Testis (tissue), 3 donors: ENCODE data around the gene TMEM51. TPM values are rescaled to one million over a fixed set of nuclear protein-coding genes. Genes with fewer than 3 reads are reported as not detected.

ENCODE experiments used
- DNase-seq: peaks from one replicate; pipeline ENCODE4 v3.0.0-alpha.2; 2019
- H3K27ac ChIP-seq, 2 donors: fragments of 200-600 bp; sonication (generic); one replicate each; pipeline ENCODE4 v1.5.1; 2019
- H3K27me3 ChIP-seq: fragments of 200-600 bp; sonication (generic); one replicate; pipeline ENCODE4 v1.5.1; 2019
- H3K36me3 ChIP-seq: fragments of 200-600 bp; sonication (generic); one replicate; pipeline ENCODE4 v1.5.1; 2017; ENCODE audit warnings: low read depth; ENCODE audit errors: missing control alignments
- H3K4me1 ChIP-seq: fragments of 200-600 bp; sonication (generic); one replicate; pipeline ENCODE4 v1.5.1; 2019
- H3K4me3 ChIP-seq, 2 donors: fragments of 200-600 bp; sonication (generic); one replicate each; pipeline ENCODE4 v1.5.1; 2017 to 2019
- H3K9me3 ChIP-seq: fragments of 200-600 bp; sonication (generic); one replicate; pipeline ENCODE4 v1.5.1; 2017
- CTCF ChIP-seq, 3 experiments: fragments of 450-650 bp in 2 of 3; fragments of 200-600 bp in 1 of 3; sonication (generic) in 1 of 3; IDR thresholded peaks; one replicate each; pipeline ENCODE4 v1.5.1; 2016 to 2019; ENCODE audit warnings: antibody characterized with exemption in 3 of 3, mild to moderate bottlenecking in 2 of 3, moderate library complexity in 1 of 3
- POLR2A ChIP-seq: fragments of 450-650 bp; IDR thresholded peaks from one replicate; pipeline ENCODE4 v1.6.1; 2017; ENCODE audit warnings: antibody characterized with exemption, mild to moderate bottlenecking, moderate library complexity
- WGBS, 2 donors: methylation state at CpG; one replicate each; pipeline ENCODE4 v1.1.5; 2018; 5-methylcytosine and 5-hydroxymethylcytosine counted together
- intact Hi-C: fragments of 100-400 bp; cut with DNase I; formaldehyde crosslinking; loops from one replicate; pipeline ENCODE4 v1.15.1; 2023; ENCODE audit warnings: low total_unique reads
- polyA plus RNA-seq: library from polyadenylated mRNA; stranded (reverse); fragments of 350-450 nt; fragmentation: Illumina TruSeq; extraction: RNeasy Lipid Tissue Mini Kit (QIAGEN cat#74804); gene quantifications from one replicate; pipeline ENCODE4 v1.2.3, GENCODE V29; 2014; ENCODE audit warnings: low read depth, low replicate concordance; ENCODE audit not compliant: insufficient read depth
- total RNA-seq, 2 donors: library from RNA; depleted of rRNA; stranded (reverse); fragments of >200 nt; gene quantifications; one replicate each; pipeline ENCODE4 v1.2.3, GENCODE V29; 2016

TMEM51 gene
- total and polyA plus RNA-seq, 3 donors from 2014 or later, result 5.3 to 7.9 (median 5.3) TPM

GRCh38 chr1:15176120-15176519 is 22.6 kb downstream of the TMEM51 start:
- Histone ChIP-seq H3K27me3 (no peaks in the 10 kb centered on the region), H3K4me3 (no peak overlapping the region), H3K4me1 (peaks cover 10% of the 10 kb centered on the region), H3K36me3 (no peaks in the 10 kb centered on the region), H3K27ac (no peak overlapping the region), H3K9me3 (no peaks in the 10 kb centered on the region)
- DNase-seq, result no peak
- intact Hi-C loops, result no loop called here
- TF ChIP-seq CTCF (IDR thresholded peaks at IDR 0.05) (no peak), POLR2A (no peak)
- 90 to 92% methylated on average over 7 of the region's 7 CpGs for WGBS, 2 donors

GRCh38 chr1:15176898-15177665 is 23.5 kb downstream of the TMEM51 start:
- intact Hi-C loops, result no loop called here
- Histone ChIP-seq H3K36me3 (no peaks in the 10 kb centered on the region), H3K27ac (no peak overlapping the region), H3K4me1 (peaks cover 5% of the 10 kb centered on the region), H3K4me3 (no peak overlapping the region), H3K9me3 (no peaks in the 10 kb centered on the region), H3K27me3 (no peaks in the 10 kb centered on the region)
- 58 to 59% methylated on average over 7 of the region's 7 CpGs for WGBS, 2 donors
- TF ChIP-seq CTCF (IDR thresholded peaks at IDR 0.05), result no peak
- DNase-seq, result no peak

- Histone ChIP-seq H3K27me3 (no peaks in the 10 kb centered on the region), H3K4me1 (peaks cover 4% of the 10 kb centered on the region), H3K27ac (no peak overlapping the region), H3K36me3 (no peaks in the 10 kb centered on the region), H3K9me3 (no peaks in the 10 kb centered on the region), H3K4me3 (no peak overlapping the region)
- no peak for TF ChIP-seq CTCF (IDR thresholded peaks at IDR 0.05)
- TF ChIP-seq POLR2A, result no peak
- no peak for DNase-seq
- intact Hi-C loops, result no loop called here
- WGBS, 2 donors, result 81 to 92% methylated on average over 14 of the region's 14 CpGs
These were observed 24.2 kb downstream of the TMEM51 start for GRCh38 chr1:15177710-15178166.

- H3K9me3 ChIP-seq, result no peaks in the 10 kb centered on the region
- no peaks in the 10 kb centered on the region for H3K36me3 ChIP-seq
- WGBS, 2 donors, result 57 to 75% methylated on average over 9 of the region's 9 CpGs
- DNase-seq, result no peak
- TF ChIP-seq POLR2A, result no peak
- no peak for TF ChIP-seq CTCF (IDR thresholded peaks at IDR 0.05)
- no peak overlapping the region for H3K27ac ChIP-seq
- H3K4me3 ChIP-seq, result no peak overlapping the region
- intact Hi-C loops, result no loop called here
- peaks cover 4% of the 10 kb centered on the region for H3K4me1 ChIP-seq
- H3K27me3 ChIP-seq, result no peaks in the 10 kb centered on the region
These were observed 25.3 kb downstream of the TMEM51 start for GRCh38 chr1:15178571-15179484.
